PFSK-1 (cell line): Measurements from ENCODE around the gene COX6B2. TPM values are rescaled to one million over a fixed set of nuclear protein-coding genes. Genes with fewer than 3 reads are reported as not detected.

Experiments
- FOXP2 ChIP-seq: optimal IDR thresholded peaks from 2 replicates; pipeline ENCODE3; 2011; ENCODE audit warnings: borderline replicate concordance, control low read depth, inconsistent platforms; ENCODE audit not compliant: insufficient read depth; ENCODE audit errors: extremely low read length, extremely low read depth
- POLR2AphosphoS5 ChIP-seq: IDR thresholded peaks from 2 replicates; pipeline ENCODE4 v1.6.1; 2012; ENCODE audit warnings: low read depth, mild to moderate bottlenecking, control low read depth, low read length, moderate library complexity
- SIN3A ChIP-seq: IDR thresholded peaks from 2 replicates; pipeline ENCODE4 v1.6.1; 2012; ENCODE audit warnings: mild to moderate bottlenecking, low read length, moderate library complexity, borderline replicate concordance; ENCODE audit not compliant: insufficient read depth
- TAF1 ChIP-seq: IDR thresholded peaks from 2 replicates; pipeline ENCODE4 v1.6.1; 2012; ENCODE audit warnings: low read length, control low read depth, borderline replicate concordance; ENCODE audit not compliant: insufficient read depth
- polyA plus RNA-seq: library from polyadenylated mRNA; unstranded; fragments of >200 nt; gene quantifications from one replicate; pipeline ENCODE4 v1.2.1, GENCODE V29; 2012; ENCODE audit warnings: low read depth, missing spikeins; ENCODE audit not compliant: insufficient read length
- TF ChIP-seq, protein P1 (sequence below), 2 experiments: IDR thresholded peaks; 2 replicates each; pipeline versions ENCODE4 v1.6.1 to v1.8.0; 2011 to 2012; ENCODE audit warnings: low read depth in 2 of 2, low read length in 2 of 2, control low read depth in 1 of 2, inconsistent platforms in 1 of 2, mild to moderate bottlenecking in 1 of 2, moderate library complexity in 1 of 2; ENCODE audit not compliant: insufficient read depth in 1 of 2

Gene COX6B2, protein sequence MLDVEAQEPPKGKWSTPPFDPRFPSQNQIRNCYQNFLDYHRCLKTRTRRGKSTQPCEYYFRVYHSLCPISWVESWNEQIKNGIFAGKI
- 0.24 TPM for polyA plus RNA-seq

DNA sequence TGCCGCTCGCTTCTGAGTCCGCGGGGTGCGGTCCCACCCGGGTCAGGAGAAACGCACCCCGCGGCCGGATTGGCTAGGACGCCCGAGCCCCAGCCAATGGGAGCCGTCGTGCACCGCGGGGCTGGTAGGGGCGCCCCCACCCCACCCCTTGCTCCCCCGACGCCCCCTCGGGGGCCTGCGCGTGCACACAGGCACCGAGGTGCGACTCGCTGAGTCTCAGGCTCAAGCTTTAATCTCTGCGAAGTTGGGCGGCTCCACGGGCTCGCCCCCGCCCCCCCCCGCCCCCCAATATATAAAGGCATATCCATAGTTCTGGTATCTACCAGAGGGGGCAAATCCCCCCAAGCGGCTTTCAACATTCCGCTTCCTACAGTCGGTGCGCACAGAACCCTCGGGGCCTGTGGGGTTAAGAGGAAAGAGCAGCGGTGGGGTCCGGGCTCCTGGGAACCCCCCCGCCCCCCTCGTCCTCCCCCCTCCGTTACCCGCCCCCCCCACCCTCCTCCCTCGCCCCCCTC, at the start of gene COX6B2:
Gene COX6B2, minus strand, starts transcription at position 22 of the 515 bp plus-strand sequence. CDS start 198 bp downstream, outside the sequence.
- TF ChIP-seq SIN3A: no peak
- no peak for TF ChIP-seq TAF1
- TF ChIP-seq, protein P1, sequence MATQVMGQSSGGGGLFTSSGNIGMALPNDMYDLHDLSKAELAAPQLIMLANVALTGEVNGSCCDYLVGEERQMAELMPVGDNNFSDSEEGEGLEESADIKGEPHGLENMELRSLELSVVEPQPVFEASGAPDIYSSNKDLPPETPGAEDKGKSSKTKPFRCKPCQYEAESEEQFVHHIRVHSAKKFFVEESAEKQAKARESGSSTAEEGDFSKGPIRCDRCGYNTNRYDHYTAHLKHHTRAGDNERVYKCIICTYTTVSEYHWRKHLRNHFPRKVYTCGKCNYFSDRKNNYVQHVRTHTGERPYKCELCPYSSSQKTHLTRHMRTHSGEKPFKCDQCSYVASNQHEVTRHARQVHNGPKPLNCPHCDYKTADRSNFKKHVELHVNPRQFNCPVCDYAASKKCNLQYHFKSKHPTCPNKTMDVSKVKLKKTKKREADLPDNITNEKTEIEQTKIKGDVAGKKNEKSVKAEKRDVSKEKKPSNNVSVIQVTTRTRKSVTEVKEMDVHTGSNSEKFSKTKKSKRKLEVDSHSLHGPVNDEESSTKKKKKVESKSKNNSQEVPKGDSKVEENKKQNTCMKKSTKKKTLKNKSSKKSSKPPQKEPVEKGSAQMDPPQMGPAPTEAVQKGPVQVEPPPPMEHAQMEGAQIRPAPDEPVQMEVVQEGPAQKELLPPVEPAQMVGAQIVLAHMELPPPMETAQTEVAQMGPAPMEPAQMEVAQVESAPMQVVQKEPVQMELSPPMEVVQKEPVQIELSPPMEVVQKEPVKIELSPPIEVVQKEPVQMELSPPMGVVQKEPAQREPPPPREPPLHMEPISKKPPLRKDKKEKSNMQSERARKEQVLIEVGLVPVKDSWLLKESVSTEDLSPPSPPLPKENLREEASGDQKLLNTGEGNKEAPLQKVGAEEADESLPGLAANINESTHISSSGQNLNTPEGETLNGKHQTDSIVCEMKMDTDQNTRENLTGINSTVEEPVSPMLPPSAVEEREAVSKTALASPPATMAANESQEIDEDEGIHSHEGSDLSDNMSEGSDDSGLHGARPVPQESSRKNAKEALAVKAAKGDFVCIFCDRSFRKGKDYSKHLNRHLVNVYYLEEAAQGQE (IDR thresholded peaks at IDR 0.05; ENCODE audit: insufficient read depth in 1 of 2, low read depth in 2 of 2, low read length in 2 of 2): no peak
- no peak for TF ChIP-seq POLR2AphosphoS5
- TF ChIP-seq FOXP2: no peak

- TF ChIP-seq FOXP2: no peak
- TF ChIP-seq, protein P1 (IDR thresholded peaks at IDR 0.05; ENCODE audit: insufficient read depth in 1 of 2, low read depth in 2 of 2, low read length in 2 of 2): no peak
- TF ChIP-seq TAF1: no peak
- no peak for TF ChIP-seq POLR2AphosphoS5
- TF ChIP-seq SIN3A: no peak
Observed at GRCh38 chr19:55402509-55402908, 48.0 kb upstream of the COX6B2 start.

GRCh38 chr19:55400281-55401087, 46.0 kb upstream of the COX6B2 start:
- no peak for TF ChIP-seq POLR2AphosphoS5
- no peak for TF ChIP-seq FOXP2
- no peak for TF ChIP-seq TAF1
- no peak for TF ChIP-seq SIN3A
- TF ChIP-seq, protein P1 (IDR thresholded peaks at IDR 0.05; ENCODE audit: insufficient read depth in 1 of 2, low read depth in 2 of 2, low read length in 2 of 2): no peak

DNA sequence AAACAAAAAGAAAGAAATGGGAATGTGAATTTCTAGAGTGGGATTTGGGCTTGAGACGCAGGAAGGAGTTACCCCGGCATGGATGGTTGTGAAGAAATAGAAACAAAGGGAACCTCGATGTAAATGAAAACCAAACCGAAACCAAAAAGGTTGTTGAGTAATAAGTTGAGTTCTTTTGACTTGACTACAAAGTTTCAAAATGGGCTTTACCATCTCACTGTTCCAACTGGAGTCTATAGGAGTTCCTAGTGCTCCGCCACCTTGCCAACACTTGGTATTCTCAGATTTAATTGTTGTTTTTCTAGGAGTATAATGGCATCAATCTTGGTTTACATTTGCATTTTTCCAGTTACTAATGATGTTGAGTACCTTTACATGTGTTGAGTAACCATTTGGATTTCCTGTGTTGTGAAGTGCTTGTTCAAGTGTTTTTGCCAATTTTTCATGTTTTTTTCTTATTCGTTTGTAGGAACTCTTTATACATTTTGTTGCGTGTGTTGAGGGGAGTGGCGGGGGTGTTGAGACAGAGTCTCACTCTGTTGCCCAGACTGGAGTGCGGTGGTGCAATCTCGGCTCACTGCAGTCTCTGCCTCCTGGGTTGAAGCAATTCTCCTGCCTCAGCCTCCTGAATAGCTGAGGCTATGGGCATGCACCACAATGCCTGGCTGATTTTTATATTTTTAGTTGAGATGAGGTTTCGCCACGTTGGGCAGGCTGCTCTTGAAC, 43.8 kb upstream of the COX6B2 start:
- TF ChIP-seq TAF1 (no peak), POLR2AphosphoS5 (no peak), SIN3A (no peak), FOXP2 (no peak)
- TF ChIP-seq, protein P1 (IDR thresholded peaks at IDR 0.05; ENCODE audit: insufficient read depth in 1 of 2, low read depth in 2 of 2, low read length in 2 of 2): no peak
